Tibial nerve (tissue), 4 donors: ENCODE results near the gene SDE2. TPM values are rescaled to one million over a fixed set of nuclear protein-coding genes. Genes with fewer than 3 reads are reported as not detected.

Experiments
- DNase-seq, 2 donors: peaks; one replicate each; pipeline ENCODE4 v3.0.0-alpha.2; 2019; ENCODE audit warnings: low spot score in 2 of 2
- H3K27ac ChIP-seq, 4 donors: fragments of 200-600 bp; sonication (generic) in 3 of 4; one replicate each; pipeline ENCODE4 v1.5.1; 2017 to 2019; ENCODE audit warnings: mild to moderate bottlenecking in 1 of 4
- H3K27me3 ChIP-seq, 2 donors: fragments of 200-600 bp; sonication (generic) in 1 of 2; one replicate each; pipeline versions ENCODE4 v1.5.1 to v1.6.0; 2017 to 2019
- H3K36me3 ChIP-seq, 3 donors: fragments of 200-600 bp; sonication (generic); one replicate each; pipeline ENCODE4 v1.5.1; 2018 to 2019
- H3K4me1 ChIP-seq, 4 donors: fragments of 200-600 bp; sonication (generic) in 3 of 4; one replicate each; pipeline ENCODE4 v1.5.1; 2017 to 2019
- H3K4me3 ChIP-seq, 4 donors: fragments of 200-600 bp; sonication (generic) in 3 of 4; one replicate each; pipeline ENCODE4 v1.5.1; 2017 to 2019; ENCODE audit warnings: mild to moderate bottlenecking in 1 of 4, moderate library complexity in 1 of 4
- H3K9me3 ChIP-seq, 4 donors: fragments of 200-600 bp; sonication (generic) in 3 of 4; one replicate each; pipeline ENCODE4 v1.5.1; 2017 to 2019
- EP300 ChIP-seq, 2 donors: sonication (generic); formaldehyde crosslinking; IDR thresholded peaks; one replicate each; pipeline ENCODE4 v1.6.1; 2017; ENCODE audit warnings: antibody characterized with exemption in 2 of 2, mild to moderate bottlenecking in 1 of 2
- POLR2A ChIP-seq, 2 donors: fragments of 450-650 bp; IDR thresholded peaks; one replicate each; pipeline ENCODE4 v1.6.1; 2017; ENCODE audit warnings: antibody characterized with exemption in 2 of 2, mild to moderate bottlenecking in 2 of 2, moderate library complexity in 2 of 2
- WGBS, 2 donors: methylation state at CpG; one replicate each; pipeline ENCODE4 v1.1.5; 2018; 5-methylcytosine and 5-hydroxymethylcytosine counted together
- total RNA-seq, 4 donors: library from RNA; depleted of rRNA; stranded (reverse); fragments of >200 nt; gene quantifications; one replicate each; pipeline ENCODE4 v1.1.0, GENCODE V29; 2016
- TF ChIP-seq, protein P1 (sequence below), 5 experiments: fragments of 200-600 bp in 3 of 5; fragments of 450-650 bp in 2 of 5; sonication (generic) in 3 of 5; IDR thresholded peaks; one replicate each; pipeline ENCODE4 v1.5.1; 2016 to 2019; ENCODE audit warnings: antibody characterized with exemption in 5 of 5, mild to moderate bottlenecking in 3 of 5, moderate library complexity in 2 of 5

Gene SDE2
- total RNA-seq, 4 donors from 2014 or later: 15.0 to 27.5 (median 23.7) TPM

DNA sequence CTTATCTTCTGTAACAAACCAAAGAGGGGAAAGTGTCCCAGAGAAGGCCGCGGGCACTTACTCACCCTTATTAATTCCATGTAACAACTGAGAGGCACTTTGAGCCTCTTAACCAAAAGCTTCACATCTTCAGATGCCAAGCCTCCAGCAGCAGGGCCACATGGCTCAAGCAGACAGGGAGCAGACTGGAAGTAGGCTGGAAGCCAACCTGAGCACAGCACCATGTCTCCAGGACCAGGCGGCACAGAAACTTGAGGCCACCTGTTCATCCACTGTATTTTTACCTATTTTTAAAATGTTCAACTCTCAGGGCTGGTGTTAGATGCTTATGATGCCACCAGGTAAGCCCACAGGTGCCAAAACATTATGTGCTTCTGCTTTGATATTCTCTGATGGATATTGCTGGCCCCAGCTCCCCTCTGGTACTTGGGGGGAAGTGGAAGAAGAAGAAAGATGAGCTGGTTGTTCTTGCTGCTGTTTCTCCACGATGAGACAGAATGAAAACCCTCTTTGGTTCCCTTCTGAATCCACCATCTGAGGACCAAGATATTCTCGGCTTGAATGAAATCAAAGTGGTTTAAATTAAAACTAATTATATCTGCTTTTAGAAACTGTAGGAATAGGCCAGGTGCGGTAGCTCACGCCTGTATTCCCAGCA is 30.6 kb upstream of the SDE2 start:
- H3K9me3 ChIP-seq: no peaks in the 10 kb centered on the region
- no peaks in the 10 kb centered on the region for H3K36me3 ChIP-seq
- H3K4me1 ChIP-seq: peaks cover 0 to 9% (median 4%) of the 10 kb centered on the region in 4 donors
- H3K27me3 ChIP-seq: no peaks in the 10 kb centered on the region
- TF ChIP-seq, protein P1, sequence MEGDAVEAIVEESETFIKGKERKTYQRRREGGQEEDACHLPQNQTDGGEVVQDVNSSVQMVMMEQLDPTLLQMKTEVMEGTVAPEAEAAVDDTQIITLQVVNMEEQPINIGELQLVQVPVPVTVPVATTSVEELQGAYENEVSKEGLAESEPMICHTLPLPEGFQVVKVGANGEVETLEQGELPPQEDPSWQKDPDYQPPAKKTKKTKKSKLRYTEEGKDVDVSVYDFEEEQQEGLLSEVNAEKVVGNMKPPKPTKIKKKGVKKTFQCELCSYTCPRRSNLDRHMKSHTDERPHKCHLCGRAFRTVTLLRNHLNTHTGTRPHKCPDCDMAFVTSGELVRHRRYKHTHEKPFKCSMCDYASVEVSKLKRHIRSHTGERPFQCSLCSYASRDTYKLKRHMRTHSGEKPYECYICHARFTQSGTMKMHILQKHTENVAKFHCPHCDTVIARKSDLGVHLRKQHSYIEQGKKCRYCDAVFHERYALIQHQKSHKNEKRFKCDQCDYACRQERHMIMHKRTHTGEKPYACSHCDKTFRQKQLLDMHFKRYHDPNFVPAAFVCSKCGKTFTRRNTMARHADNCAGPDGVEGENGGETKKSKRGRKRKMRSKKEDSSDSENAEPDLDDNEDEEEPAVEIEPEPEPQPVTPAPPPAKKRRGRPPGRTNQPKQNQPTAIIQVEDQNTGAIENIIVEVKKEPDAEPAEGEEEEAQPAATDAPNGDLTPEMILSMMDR (IDR thresholded peaks at IDR 0.05): no peak
- TF ChIP-seq EP300 (IDR thresholded peaks at IDR 0.05): no peak
- TF ChIP-seq POLR2A (IDR thresholded peaks at IDR 0.05): no peak
- H3K27ac ChIP-seq: peak overlapping the region in 1 of 4 donors; percentile 35
- DNase-seq: no peak
- 85 to 90% methylated on average over 7 of the region's 7 CpGs for WGBS, 2 donors
- no peak overlapping the region for H3K4me3 ChIP-seq

DNA sequence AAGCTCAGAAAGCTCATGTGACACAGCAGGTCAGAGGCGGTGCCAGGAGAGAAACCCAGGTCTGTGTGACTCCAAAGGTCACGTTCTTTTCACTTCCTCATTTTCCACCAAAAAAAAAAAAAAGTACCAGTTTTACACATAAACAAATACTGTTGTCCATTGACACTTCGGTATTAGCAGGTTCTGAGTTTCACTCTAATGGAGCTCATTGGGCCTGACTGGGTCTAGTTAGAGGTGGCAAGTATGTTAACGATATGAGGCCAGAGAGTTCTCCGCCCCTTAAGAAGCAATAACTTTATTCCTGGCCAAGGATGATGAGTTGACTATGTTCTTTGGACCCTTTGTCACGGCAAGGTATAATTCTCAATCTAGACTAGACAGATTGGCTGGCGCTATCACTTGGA is 30.0 kb upstream of the SDE2 start:
- Histone ChIP-seq H3K27me3 (no peaks in the 10 kb centered on the region), H3K4me1 (peaks cover 0 to 4% (median 2%) of the 10 kb centered on the region in 4 donors), H3K27ac (peak overlapping the region in 1 of 4 donors; percentile 35), H3K4me3 (no peak overlapping the region), H3K9me3 (no peaks in the 10 kb centered on the region), H3K36me3 (no peaks in the 10 kb centered on the region)
- WGBS, 2 donors: 87 to 88% methylated on average over 7 of the region's 7 CpGs
- peak in 1 of 2 donors; percentile 19 for DNase-seq
- TF ChIP-seq POLR2A (IDR thresholded peaks at IDR 0.05): no peak
- peak in 1 of 2 donors; percentile 63 for TF ChIP-seq EP300 (IDR thresholded peaks at IDR 0.05)

DNA sequence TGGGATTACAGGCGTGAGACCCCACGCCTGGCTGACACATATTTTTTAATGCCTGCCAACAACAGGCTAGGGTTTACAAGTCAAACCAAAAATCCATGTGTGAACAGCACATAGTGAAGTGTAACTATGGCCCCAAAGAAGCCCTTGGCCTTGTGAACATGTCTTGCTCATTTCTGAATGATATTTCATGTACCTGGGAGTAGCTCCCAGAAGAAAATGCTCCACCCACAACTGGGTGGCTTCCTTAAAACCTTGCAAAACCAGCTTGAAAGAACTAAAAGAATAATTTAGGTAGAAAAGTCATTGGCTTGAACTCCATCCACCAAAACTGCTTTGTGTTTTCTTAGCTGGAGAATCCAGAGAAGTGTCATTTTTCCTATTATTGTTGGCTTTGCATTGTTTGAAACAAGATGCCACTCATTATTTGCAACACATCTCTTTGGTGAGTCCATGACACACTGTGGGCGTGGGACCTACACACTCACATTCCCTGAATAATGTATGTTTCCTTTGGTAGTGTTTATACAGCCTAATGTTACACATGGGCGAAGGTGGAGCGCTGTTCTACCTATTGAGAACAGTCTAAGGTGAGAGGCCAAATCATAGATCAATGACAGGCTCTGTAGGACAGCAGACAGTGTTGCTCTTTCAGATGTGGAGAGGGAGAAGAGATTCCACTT is 28.5 kb upstream of the SDE2 start:
- no peaks in the 10 kb centered on the region for H3K27me3 ChIP-seq
- no peaks in the 10 kb centered on the region for H3K9me3 ChIP-seq
- no peaks in the 10 kb centered on the region for H3K36me3 ChIP-seq
- no peak overlapping the region for H3K27ac ChIP-seq
- WGBS, 2 donors: 90 to 94% methylated on average over 5 of the region's 5 CpGs
- DNase-seq: no peak
- H3K4me1 ChIP-seq: peaks cover 0 to 4% (median 0%) of the 10 kb centered on the region in 4 donors
- TF ChIP-seq, protein P1 (IDR thresholded peaks at IDR 0.05): no peak
- TF ChIP-seq EP300 (IDR thresholded peaks at IDR 0.05) (no peak), POLR2A (IDR thresholded peaks at IDR 0.05) (no peak)
- no peak overlapping the region for H3K4me3 ChIP-seq

DNA sequence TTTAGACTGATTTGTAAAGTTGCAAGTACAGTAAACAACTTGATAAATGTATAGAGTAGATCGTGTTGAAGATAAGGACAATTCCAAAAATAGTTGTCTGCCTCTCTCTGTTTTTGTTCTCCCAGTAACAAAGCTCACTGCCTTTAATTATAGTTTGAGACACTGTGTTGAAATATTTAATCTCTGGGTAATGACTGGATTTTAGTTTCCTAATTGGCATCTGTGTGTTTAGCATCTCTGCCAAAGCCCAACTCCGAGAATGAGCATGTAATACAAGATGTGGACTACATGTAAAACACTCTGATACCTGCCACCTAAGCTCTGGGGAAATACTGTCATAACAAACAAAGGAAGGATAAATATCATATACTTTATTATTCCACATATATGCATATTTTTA is 27.7 kb upstream of the SDE2 start:
- Histone ChIP-seq H3K36me3 (no peaks in the 10 kb centered on the region), H3K4me3 (no peak overlapping the region), H3K9me3 (no peaks in the 10 kb centered on the region), H3K4me1 (peaks cover 0 to 4% (median 0%) of the 10 kb centered on the region in 4 donors), H3K27me3 (no peaks in the 10 kb centered on the region), H3K27ac (no peak overlapping the region)
- DNase-seq: no peak
- TF ChIP-seq EP300 (IDR thresholded peaks at IDR 0.05) (no peak), POLR2A (IDR thresholded peaks at IDR 0.05) (no peak)
- TF ChIP-seq, protein P1 (IDR thresholded peaks at IDR 0.05): no peak
- WGBS, 2 donors: 75 to 87% methylated on average over 2 of the region's 2 CpGs

DNA sequence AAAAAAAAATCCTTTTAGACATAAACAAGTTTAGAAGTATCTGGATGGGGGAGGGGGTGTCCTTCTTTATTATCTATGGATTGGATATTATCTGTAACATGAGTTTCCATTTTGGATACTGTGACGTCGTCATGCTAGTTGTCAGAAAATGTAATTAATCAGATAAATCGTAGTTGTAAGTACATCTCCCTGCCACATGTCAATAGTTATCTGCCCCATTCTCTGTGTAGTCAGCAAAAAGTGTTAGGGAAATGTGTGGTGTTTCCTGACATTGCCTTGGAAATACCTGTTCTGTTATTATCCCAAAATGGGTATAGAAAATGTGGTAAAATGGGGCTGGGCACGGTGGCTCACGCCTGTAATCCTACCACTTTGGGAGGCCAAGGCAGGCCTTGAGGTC is 24.6 kb upstream of the SDE2 start:
- H3K27me3 ChIP-seq: no peaks in the 10 kb centered on the region
- no peaks in the 10 kb centered on the region for H3K9me3 ChIP-seq
- 87 to 90% methylated on average over 5 of the region's 5 CpGs for WGBS, 2 donors
- H3K4me1 ChIP-seq: peaks cover 0 to 4% (median 0%) of the 10 kb centered on the region in 4 donors
- TF ChIP-seq EP300 (IDR thresholded peaks at IDR 0.05): no peak
- TF ChIP-seq POLR2A (IDR thresholded peaks at IDR 0.05): no peak
- TF ChIP-seq, protein P1 (IDR thresholded peaks at IDR 0.05): no peak
- no peak overlapping the region for H3K27ac ChIP-seq
- no peaks in the 10 kb centered on the region for H3K36me3 ChIP-seq
- H3K4me3 ChIP-seq: no peak overlapping the region
- no peak for DNase-seq
